HepG2 (cell line): ENCODE measurements around the gene CMTM5. TPM values are rescaled to one million over a fixed set of nuclear protein-coding genes. Genes with fewer than 3 reads are reported as not detected.

Experiments
- ATAC-seq: fragments of 200-7000 bp; cut with Tn5 transposase; 3 replicates; pipeline ENCODE4 v1.9.1; 2020; ENCODE audit warnings: mild to moderate bottlenecking, moderate library complexity
- BruUV-seq: library from RNA; stranded (reverse); fragments of 400-500 nt; replicated peaks from 2 replicates; lab custom pipeline; 2021; lab: Mats Ljungman, UMichigan
- CTCF ChIA-PET: fragments of 300-600 bp; formaldehyde crosslinking; extraction: SDS; loops from one replicate; lab custom pipeline; 2021; ENCODE audit warnings: low total read pairs, inconsistent platforms, low intra/inter-chr PET ratio; lab: Yijun Ruan, JAX
- POLR2A ChIA-PET: fragments of 350-600 bp; sonication (Branson Sonifier 250); formaldehyde crosslinking; loops from one replicate; lab custom pipeline; 2020; ENCODE audit warnings: antibody characterized with exemption, inconsistent platforms; lab: Yijun Ruan, JAX
- DNase-seq: peaks from one replicate; pipeline ENCODE4 v3.0.0-alpha.2; 2015; ENCODE audit warnings: low spot score
- FAIRE-seq: peaks from 3 replicates; lab custom pipeline; 2011; peaks lifted over from hg19 to GRCh38; lab: Jason Lieb, UNC
- H2AFZ ChIP-seq: one replicate; pipeline ENCODE4 v1.6.1; 2011; ENCODE audit warnings: low read length, inconsistent platforms
- H3K27ac ChIP-seq: fragments of 300-600 bp; 3 replicates; pipeline ENCODE4 v1.8.0; 2011; ENCODE audit warnings: mixed run types, mild to moderate bottlenecking, mixed read lengths, low read length, inconsistent platforms; ENCODE audit not compliant: insufficient read depth; ENCODE audit errors: extremely low read length
- H3K27me3 ChIP-seq, 2 experiments: fragments of 200-600 bp in 1 of 2; 2 replicates in 1 of 2; 3 replicates in 1 of 2; pipeline versions ENCODE4 v1.6.0 to v1.8.0; 2011; ENCODE audit warnings: low read length in 2 of 2, mild to moderate bottlenecking in 2 of 2, moderate library complexity in 2 of 2, inconsistent platforms in 1 of 2; ENCODE audit not compliant: insufficient read depth in 2 of 2, control insufficient read depth in 1 of 2
- H3K36me3 ChIP-seq, 2 experiments: fragments of 200-600 bp in 1 of 2; replicated peaks in 1 of 2; 2 replicates in 1 of 2; 3 replicates in 1 of 2; pipeline versions ENCODE4 v1.5.1 to v1.8.0; 2011; ENCODE audit warnings: low read length in 2 of 2, inconsistent platforms in 1 of 2; ENCODE audit not compliant: insufficient read depth in 2 of 2, control insufficient read depth in 1 of 2
- H3K4me1 ChIP-seq: 2 replicates; pipeline ENCODE4 v1.5.1; 2012; ENCODE audit warnings: low read length, inconsistent platforms; ENCODE audit not compliant: insufficient read depth
- H3K4me2 ChIP-seq: 2 replicates; pipeline ENCODE4 v1.6.0; 2011; ENCODE audit warnings: low read depth, low read length, inconsistent platforms
- H3K4me3 ChIP-seq, 3 experiments: fragments of 200-600 bp in 1 of 3; sonication (generic), shearing (Covaris generic) in 1 of 3; replicated peaks in 1 of 3; 2 replicates each; pipeline ENCODE4 v1.5.1; 2011 to 2016; ENCODE audit warnings: low read length in 3 of 3, inconsistent platforms in 2 of 3, low read depth in 2 of 3, mild to moderate bottlenecking in 2 of 3, control low read depth in 1 of 3, mixed read lengths in 1 of 3; ENCODE audit not compliant: insufficient read depth in 1 of 3
- H3K79me2 ChIP-seq: one replicate; pipeline ENCODE4 v1.6.1; 2011; ENCODE audit warnings: low read length, inconsistent platforms; ENCODE audit not compliant: insufficient read depth
- H3K9ac ChIP-seq: 2 replicates; pipeline ENCODE4 v1.6.0; 2011; ENCODE audit warnings: mild to moderate bottlenecking, low read depth, low read length, inconsistent platforms; ENCODE audit not compliant: insufficient read depth
- H3K9me3 ChIP-seq: 2 replicates; pipeline ENCODE4 v1.5.1; 2012; ENCODE audit warnings: mild to moderate bottlenecking, low read length
- H4K20me1 ChIP-seq: 2 replicates; pipeline ENCODE4 v1.6.0; 2011; ENCODE audit warnings: inconsistent platforms, mild to moderate bottlenecking, low read length, moderate library complexity; ENCODE audit not compliant: insufficient read depth
- BRD4 ChIP-seq: sonication (generic); formaldehyde crosslinking; IDR thresholded peaks from 2 replicates; pipeline ENCODE4 v1.4.0; 2020; ENCODE audit warnings: missing genetic modification reagents
- MNT ChIP-seq: fragments of 450-650 bp; IDR thresholded peaks from 2 replicates; pipeline ENCODE4 v1.6.1; 2016
- PAF1 ChIP-seq: IDR thresholded peaks from 2 replicates; pipeline ENCODE4 v1.6.1; 2016; ENCODE audit warnings: missing genetic modification reagents, missing compliant biosample characterization
- PITX1 ChIP-seq: sonication (generic); formaldehyde crosslinking; IDR thresholded peaks from 2 replicates; pipeline ENCODE4 v1.5.1; 2020; ENCODE audit warnings: mild to moderate bottlenecking, missing genetic modification reagents
- SNAI1 ChIP-seq: sonication (generic); formaldehyde crosslinking; IDR thresholded peaks from 2 replicates; pipeline ENCODE4 v1.5.0; 2020; ENCODE audit warnings: mild to moderate bottlenecking, missing genetic modification reagents, borderline replicate concordance
- SRY ChIP-seq: sonication (generic); formaldehyde crosslinking; IDR thresholded peaks from 2 replicates; pipeline ENCODE4 v1.8.0; 2022; ENCODE audit warnings: mild to moderate bottlenecking, missing genetic modification reagents
- TARDBP ChIP-seq: sonication (generic); formaldehyde crosslinking; IDR thresholded peaks from 2 replicates; pipeline ENCODE4 v1.8.0; 2022; ENCODE audit warnings: mild to moderate bottlenecking, missing genetic modification reagents
- YY1 ChIP-seq: IDR thresholded peaks from 2 replicates; pipeline ENCODE4 v1.6.1; 2011; ENCODE audit warnings: low read length, low read depth, moderate library complexity, mild to moderate bottlenecking; ENCODE audit not compliant: insufficient read depth, insufficient replicate concordance
- ZFP36 ChIP-seq: fragments of 150-350 bp; IDR thresholded peaks from 2 replicates; pipeline ENCODE4 v1.6.1; 2018; ENCODE audit warnings: borderline replicate concordance, low read length, low read depth; ENCODE audit not compliant: partially characterized antibody
- ZNF101 ChIP-seq: sonication (generic); formaldehyde crosslinking; IDR thresholded peaks from 2 replicates; pipeline ENCODE4 v1.4.0; 2020; ENCODE audit warnings: mild to moderate bottlenecking, low read depth, missing genetic modification reagents, borderline replicate concordance
- ZNF407 ChIP-seq: sonication (generic); formaldehyde crosslinking; IDR thresholded peaks from one replicate; pipeline ENCODE4 v1.5.1; 2020; ENCODE audit warnings: mild to moderate bottlenecking, missing genetic modification reagents; ENCODE audit errors: not compliant biosample characterization
- WGBS: methylation state at CpG from one replicate; pipeline ENCODE4 v1.1.6; 2017; ENCODE audit warnings: low lambda C conversion rate; 5-methylcytosine and 5-hydroxymethylcytosine counted together
- in situ Hi-C: cut with HindIII; loops from 2 replicates; pipeline ENCODE4 v1.10.0; 2017; ENCODE audit warnings: low pct_unique_long_range_greater_than_20kb; ENCODE audit not compliant: extremely low pct_ligation_motif_present
- intact Hi-C: fragments of 100-400 bp; cut with micrococcal nuclease; formaldehyde crosslinking; loops from one replicate; pipeline ENCODE4 v1.10.0; 2022; ENCODE audit not compliant: unreplicated experiment
- polyA plus RNA-seq, 8 experiments: library from polyadenylated mRNA; depleted of rRNA in 3 of 8; stranded (reverse) in 7 of 8; unstranded in 1 of 8; fragments of >200 nt; fragmentation: Illumina TruSeq in 4 of 8; extraction: Trizol in 4 of 8; gene quantifications; 2 replicates each; pipeline versions ENCODE4 v1.2.1 to v1.2.3, GENCODE V29; 2011 to 2016; ENCODE audit warnings: low read depth in 4 of 8, missing spikeins in 1 of 8, mixed read lengths in 1 of 8; ENCODE audit not compliant: insufficient read depth in 1 of 8
- total RNA-seq, 5 experiments: library from RNA; depleted of rRNA; stranded (reverse); fragments of >200 nt; fragmentation: Illumina TruSeq; extraction: Trizol; gene quantifications; 2 replicates each; pipeline ENCODE4 v1.2.3, GENCODE V29; 2016; ENCODE audit warnings: low read depth in 1 of 5
- TF ChIP-seq, protein P1 (sequence below): sonication (generic); formaldehyde crosslinking; conservative IDR thresholded peaks from 2 replicates; pipeline ENCODE4 v1.8.0; 2022; ENCODE audit warnings: low read depth, missing genetic modification reagents

The CMTM5 gene
- total and polyA plus RNA-seq, 2 of the 13 experiments (the other 11 are each of a cell fraction or from before 2014, with no cell fraction given) = not detected

DNA sequence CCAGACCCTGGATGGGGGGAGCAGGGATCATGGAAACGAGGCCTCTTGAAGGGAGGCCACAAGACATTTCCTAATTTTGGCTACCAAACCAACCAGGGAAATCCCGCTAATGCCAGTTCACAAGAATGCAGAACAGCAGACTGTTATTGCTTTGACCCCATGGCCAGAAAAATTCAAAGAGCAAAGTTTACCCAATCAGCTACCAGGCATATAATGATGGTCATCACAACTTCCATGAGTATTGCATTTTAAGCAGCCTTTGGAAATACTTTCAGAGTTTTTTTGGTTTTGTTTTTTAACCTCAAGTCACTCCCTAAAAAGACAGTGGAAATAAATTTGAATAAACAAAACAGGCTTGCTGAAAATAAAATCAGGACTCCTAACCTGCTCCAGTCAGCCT is 4.3 kb upstream of the CMTM5 start, which contains the start of gene IL25 (continued):
- TF ChIP-seq ZNF407 (CRISPR knock-in tag) = no peak

- Histone ChIP-seq H2AFZ (no peak overlapping the region), H3K9me3 (no peaks in the 10 kb centered on the region), H3K27me3 (peaks cover 27 to 91% of the 10 kb centered on the region in 2 experiments), H3K4me1 (no peaks in the 10 kb centered on the region), H3K79me2 (no peaks in the 10 kb centered on the region), H4K20me1 (no peaks in the 10 kb centered on the region), H3K4me3 (no peak overlapping the region), H3K36me3 (no peaks in the 10 kb centered on the region), H3K4me2 (no peak overlapping the region), H3K27ac (no peak overlapping the region), H3K9ac (no peak overlapping the region)
- in situ Hi-C loops = no loop called here
- CTCF ChIA-PET = no interaction called here
- intact Hi-C loops = no loop called here
- ATAC-seq (no peak), FAIRE-seq (no peak), DNase-seq (no peak)
- POLR2A ChIA-PET = no interaction called here
- BruUV-seq = no TSS peak
- 10% methylated on average over 3 of the region's 3 CpGs for WGBS
- TF ChIP-seq TARDBP (no peak), ZNF101 (CRISPR knock-in tag) (no peak), PAF1 (no peak), YY1 (no peak), BRD4 (CRISPR knock-in tag) (no peak), SNAI1 (no peak), SRY (CRISPR knock-in tag) (no peak), MNT (no peak), ZFP36 (no peak), PITX1 (CRISPR knock-in tag) (no peak)
- TF ChIP-seq, protein P1, sequence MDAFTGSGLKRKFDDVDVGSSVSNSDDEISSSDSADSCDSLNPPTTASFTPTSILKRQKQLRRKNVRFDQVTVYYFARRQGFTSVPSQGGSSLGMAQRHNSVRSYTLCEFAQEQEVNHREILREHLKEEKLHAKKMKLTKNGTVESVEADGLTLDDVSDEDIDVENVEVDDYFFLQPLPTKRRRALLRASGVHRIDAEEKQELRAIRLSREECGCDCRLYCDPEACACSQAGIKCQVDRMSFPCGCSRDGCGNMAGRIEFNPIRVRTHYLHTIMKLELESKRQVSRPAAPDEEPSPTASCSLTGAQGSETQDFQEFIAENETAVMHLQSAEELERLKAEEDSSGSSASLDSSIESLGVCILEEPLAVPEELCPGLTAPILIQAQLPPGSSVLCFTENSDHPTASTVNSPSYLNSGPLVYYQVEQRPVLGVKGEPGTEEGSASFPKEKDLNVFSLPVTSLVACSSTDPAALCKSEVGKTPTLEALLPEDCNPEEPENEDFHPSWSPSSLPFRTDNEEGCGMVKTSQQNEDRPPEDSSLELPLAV (CRISPR knock-in tag) = no peak
Observed at GRCh38 chr14:23373041-23373440, 3.8 kb upstream of the CMTM5 start.
